OCI-LY7 (cell line): ENCODE results near the gene KXD1. TPM values are rescaled to one million over a fixed set of nuclear protein-coding genes. Genes with fewer than 3 reads are reported as not detected.

Experiments used
- BruUV-seq: library from RNA; stranded (reverse); fragments of 400-500 nt; replicated peaks from 2 replicates; lab custom pipeline; 2021; lab: Mats Ljungman, UMichigan
- CTCF ChIA-PET: fragments of 300-600 bp; sonication (Branson Sonifier 250); formaldehyde crosslinking; loops from one replicate; lab custom pipeline; 2022; ENCODE audit warnings: antibody characterized with exemption; ENCODE audit not compliant: unreplicated experiment; lab: Charles Lee
- POLR2A ChIA-PET: fragments of 300-600 bp; sonication (Branson Sonifier 250); formaldehyde crosslinking; loops from one replicate; lab custom pipeline; 2022; ENCODE audit warnings: antibody characterized with exemption; lab: Charles Lee
- DNase-seq: peaks from one replicate; pipeline ENCODE4 v3.0.0-alpha.2; 2015; ENCODE audit warnings: low spot score
- H2AFZ ChIP-seq: fragments of 200-600 bp; sonication (generic), shearing (Covaris generic); 2 replicates; pipeline ENCODE4 v1.6.1; 2014; ENCODE audit warnings: mild to moderate bottlenecking, antibody characterized with exemption, low read length, moderate library complexity
- H3K27ac ChIP-seq: fragments of 200-600 bp; sonication (generic); 2 replicates; pipeline ENCODE4 v1.5.1; 2014; ENCODE audit warnings: mixed run types, low read depth, mild to moderate bottlenecking, moderate library complexity, low read length, inconsistent platforms; ENCODE audit not compliant: poor library complexity, severe bottlenecking
- H3K36me3 ChIP-seq: fragments of 200-600 bp; sonication (generic); 2 replicates; pipeline ENCODE4 v1.6.1; 2014; ENCODE audit warnings: mild to moderate bottlenecking, antibody characterized with exemption, low read length, moderate library complexity, mixed read lengths; ENCODE audit not compliant: insufficient read depth
- H3K4me1 ChIP-seq: fragments of 200-600 bp; sonication (generic); 2 replicates; pipeline ENCODE4 v1.5.1; 2014; ENCODE audit warnings: mild to moderate bottlenecking, low read length; ENCODE audit not compliant: insufficient read depth, poor library complexity, severe bottlenecking
- H3K4me2 ChIP-seq: fragments of 200-600 bp; sonication (generic); 2 replicates; pipeline ENCODE4 v1.6.1; 2014; ENCODE audit warnings: mild to moderate bottlenecking, low read length
- H3K4me3 ChIP-seq: fragments of 200-600 bp; sonication (generic); 2 replicates; pipeline ENCODE4 v1.5.1; 2014; ENCODE audit warnings: mild to moderate bottlenecking, low read depth, low read length; ENCODE audit not compliant: poor library complexity, severe bottlenecking
- H3K79me2 ChIP-seq: fragments of 200-600 bp; sonication (generic); 2 replicates; pipeline ENCODE4 v1.6.1; 2016; ENCODE audit warnings: low read depth, mild to moderate bottlenecking, low read length, moderate library complexity, mixed read lengths; ENCODE audit not compliant: insufficient read depth
- H3K9me2 ChIP-seq: fragments of 200-600 bp; sonication (generic); 2 replicates; pipeline ENCODE4 v1.6.1; 2016; ENCODE audit warnings: mild to moderate bottlenecking, low read length, mixed read lengths; ENCODE audit not compliant: insufficient read depth
- H3K9me3 ChIP-seq: fragments of 200-600 bp; sonication (generic); 2 replicates; pipeline ENCODE4 v1.6.1; 2014; ENCODE audit warnings: mild to moderate bottlenecking, mixed run types, low read length, mixed read lengths
- H4K20me1 ChIP-seq: fragments of 200-600 bp; sonication (generic); 2 replicates; pipeline ENCODE4 v1.6.1; 2014; ENCODE audit warnings: mild to moderate bottlenecking, antibody characterized with exemption, low read length, moderate library complexity, mixed read lengths; ENCODE audit not compliant: insufficient read depth
- CTCF ChIP-seq: fragments of 200-600 bp; sonication (generic); conservative IDR thresholded peaks from 2 replicates; pipeline ENCODE4 v1.5.1; 2014; ENCODE audit warnings: mild to moderate bottlenecking, antibody characterized with exemption, low read length, moderate library complexity, mixed read lengths
- EZH2phosphoT487 ChIP-seq: fragments of 200-600 bp; sonication (generic); IDR thresholded peaks from 2 replicates; pipeline ENCODE4 v1.6.1; 2018; ENCODE audit warnings: low read depth, borderline replicate concordance, mild to moderate bottlenecking, mixed run types, antibody characterized with exemption, low read length, moderate library complexity, mixed read lengths
- intact Hi-C: fragments of 100-400 bp; cut with micrococcal nuclease; formaldehyde crosslinking; loops from one replicate; pipeline ENCODE4 v1.10.0; 2022; ENCODE audit not compliant: unreplicated experiment
- total RNA-seq, 2 experiments: library from RNA; depleted of rRNA in 1 of 2; stranded (reverse); fragments of >200 nt in 1 of 2; shearing (Covaris generic) in 1 of 2; gene quantifications; 2 replicates each; pipeline ENCODE4 v1.2.3, GENCODE V29; 2014 to 2022

Gene KXD1
- total RNA-seq, 2 experiments from 2014 or later, result 96.7 to 99.8 TPM

- Histone ChIP-seq H3K36me3 (no peaks in the 10 kb centered on the region), H3K27ac (no peak overlapping the region), H2AFZ (no peak overlapping the region), H3K9me3 (no peaks in the 10 kb centered on the region), H3K4me3 (no peak overlapping the region), H3K4me2 (no peak overlapping the region), H3K9me2 (no peaks in the 10 kb centered on the region), H3K4me1 (peaks cover 11% of the 10 kb centered on the region), H3K79me2 (no peaks in the 10 kb centered on the region), H4K20me1 (no peaks in the 10 kb centered on the region)
- intact Hi-C loops, result no loop called here
- DNase-seq, result no peak
- ChIA-PET CTCF (no interaction called here), POLR2A (interaction anchor here (0.6 kb wide), 1 partner anchor 19 kb away, joined by 4 read pairs; no protein-coding TSS in a partner anchor)
- BruUV-seq, result no TSS peak
- TF ChIP-seq CTCF (no peak), EZH2phosphoT487 (no peak)
Observed at GRCh38 chr19:18613589-18614234, 56.0 kb downstream of the KXD1 start.

- H3K4me3 ChIP-seq, result no peak overlapping the region
- no peak overlapping the region for H3K4me2 ChIP-seq
- intact Hi-C loops, result no loop called here
- no peaks in the 10 kb centered on the region for H3K9me2 ChIP-seq
- CTCF ChIA-PET, result no interaction called here
- POLR2A ChIA-PET, result no interaction called here
- H3K36me3 ChIP-seq, result no peaks in the 10 kb centered on the region
- BruUV-seq, result no TSS peak
- no peak overlapping the region for H3K27ac ChIP-seq
- no peaks in the 10 kb centered on the region for H4K20me1 ChIP-seq
- TF ChIP-seq CTCF (no peak), EZH2phosphoT487 (no peak)
- no peaks in the 10 kb centered on the region for H3K79me2 ChIP-seq
- peaks cover 18% of the 10 kb centered on the region for H3K4me1 ChIP-seq
- H2AFZ ChIP-seq, result no peak overlapping the region
- no peaks in the 10 kb centered on the region for H3K9me3 ChIP-seq
- DNase-seq, result no peak
Observed at GRCh38 chr19:18616023-18616422, 58.4 kb downstream of the KXD1 start.

- DNase-seq, result no peak
- Histone ChIP-seq H2AFZ (no peak overlapping the region), H3K36me3 (no peaks in the 10 kb centered on the region), H3K9me2 (no peaks in the 10 kb centered on the region), H3K4me2 (no peak overlapping the region), H4K20me1 (no peaks in the 10 kb centered on the region), H3K4me3 (no peak overlapping the region), H3K27ac (no peak overlapping the region), H3K4me1 (peaks cover 29% of the 10 kb centered on the region), H3K9me3 (no peaks in the 10 kb centered on the region), H3K79me2 (no peaks in the 10 kb centered on the region)
- no peak for TF ChIP-seq CTCF
- ChIA-PET POLR2A (interaction anchor here (0.6 kb wide), 1 partner anchor 1141 kb away, joined by 6 read pairs; no protein-coding TSS in a partner anchor), CTCF (no interaction called here)
- intact Hi-C loops, result no loop called here
- BruUV-seq, result no TSS peak
Observed at GRCh38 chr19:18617562-18617961, 59.9 kb downstream of the KXD1 start.
